NB4 (cell line): ENCODE data around the gene CTAGE9.

Source experiments
- DNase-seq: peaks from one replicate; pipeline ENCODE4 v3.0.0; 2010; ENCODE audit warnings: low read depth
- H3K4me3 ChIP-seq: one replicate; pipeline ENCODE4 v1.5.1; 2011; ENCODE audit warnings: mild to moderate bottlenecking, low read depth, low read length, moderate library complexity
- CTCF ChIP-seq: IDR thresholded peaks from one replicate; pipeline ENCODE4 v1.5.1; 2012; ENCODE audit warnings: low read depth, low read length
- MAX ChIP-seq: IDR thresholded peaks from 2 replicates; pipeline ENCODE4 v1.6.1; 2011; ENCODE audit warnings: low read depth, low read length
- MYC ChIP-seq: IDR thresholded peaks from 2 replicates; pipeline ENCODE4 v1.6.1; 2011; ENCODE audit warnings: low read depth, low read length
- POLR2A ChIP-seq: IDR thresholded peaks from 2 replicates; pipeline ENCODE4 v1.6.1; 2011; ENCODE audit warnings: mild to moderate bottlenecking; ENCODE audit not compliant: insufficient read length; ENCODE audit errors: extremely low read depth

CTAGE9 gene

GRCh38 chr6:131740161-131740560 lies 29.3 kb upstream of the CTAGE9 start:
- no peak for DNase-seq
- H3K4me3 ChIP-seq, result no peak overlapping the region
- TF ChIP-seq CTCF, result no peak
- TF ChIP-seq MYC, result no peak
- no peak for TF ChIP-seq POLR2A
- TF ChIP-seq MAX, result no peak

- no peak for DNase-seq
- TF ChIP-seq CTCF (no peak), POLR2A (no peak), MYC (no peak), MAX (no peak)
- H3K4me3 ChIP-seq, result no peak overlapping the region
Measured at GRCh38 chr6:131739136-131739535, 28.3 kb upstream of the CTAGE9 start.

GRCh38 chr6:131736811-131737210 lies 26.0 kb upstream of the CTAGE9 start:
- DNase-seq, result no peak
- TF ChIP-seq CTCF (no peak), MYC (no peak)
- no peak overlapping the region for H3K4me3 ChIP-seq

GRCh38 chr6:131736003-131736596 lies 25.3 kb upstream of the CTAGE9 start:
- DNase-seq, result no peak
- no peak for TF ChIP-seq CTCF
- no peak for TF ChIP-seq MAX
- no peak overlapping the region for H3K4me3 ChIP-seq

GRCh38 chr6:131733376-131734016 lies 22.7 kb upstream of the CTAGE9 start:
- peak; percentile 5 for DNase-seq

More at GRCh38 chr6:131733376-131734016, 22.7 kb upstream of the CTAGE9 start:
- TF ChIP-seq POLR2A, result no peak
- TF ChIP-seq MAX, result no peak
- TF ChIP-seq CTCF, result no peak
- H3K4me3 ChIP-seq, result no peak overlapping the region
